Hepatic stellate cell (primary cell): ENCODE measurements around the gene SCRN1.
"Not testable (repeated sequence)": the region's sequence is repeated elsewhere in the genome, so short reads cannot be mapped to it uniquely, and the experiment has no call there.

ENCODE experiments used
- DNase-seq: peaks from one replicate; pipeline ENCODE4 v3.0.0; 2011; ENCODE audit warnings: low spot score

The SCRN1 gene

GRCh38 chr7:29968683-29969395 is 20.8 kb downstream of the SCRN1 start:
- DNase-seq: no peak

- DNase-seq: no peak
Observed at GRCh38 chr7:29965030-29965429, 24.6 kb downstream of the SCRN1 start.

- DNase-seq: no peak
Observed at GRCh38 chr7:29962035-29962434, 27.6 kb downstream of the SCRN1 start.

- not testable (repeated sequence) for DNase-seq
Observed at GRCh38 chr7:29961611-29962010, 28.0 kb downstream of the SCRN1 start.

GRCh38 chr7:29958667-29959358 is 30.8 kb downstream of the SCRN1 start:
- no peak for DNase-seq

GRCh38 chr7:29957521-29958310 is 31.9 kb downstream of the SCRN1 start:
- DNase-seq: no peak

GRCh38 chr7:29956487-29956836 is 33.1 kb downstream of the SCRN1 start:
- no peak for DNase-seq

GRCh38 chr7:29955799-29956486 is 33.7 kb downstream of the SCRN1 start:
- no peak for DNase-seq

GRCh38 chr7:29955075-29955792 is 34.4 kb downstream of the SCRN1 start:
- DNase-seq: no peak

- DNase-seq: no peak
Observed at GRCh38 chr7:29953726-29954347, 35.8 kb downstream of the SCRN1 start.

GRCh38 chr7:29951206-29951605 is 38.4 kb downstream of the SCRN1 start:
- DNase-seq: no peak

GRCh38 chr7:29950480-29950879 is 39.1 kb downstream of the SCRN1 start:
- no peak for DNase-seq

GRCh38 chr7:29948587-29948986 is 41.0 kb downstream of the SCRN1 start:
- DNase-seq: no peak

- DNase-seq: peak; percentile 28
Observed at GRCh38 chr7:29946428-29947186, 43.0 kb downstream of the SCRN1 start.

- DNase-seq: no peak
Observed at GRCh38 chr7:29945259-29945809, 44.3 kb downstream of the SCRN1 start.

- DNase-seq: no peak
Observed at GRCh38 chr7:29940199-29940598, 49.4 kb downstream of the SCRN1 start.

- no peak for DNase-seq
Observed at GRCh38 chr7:29937132-29937531, 52.5 kb downstream of the SCRN1 start.

GRCh38 chr7:29935111-29935510 is 54.5 kb downstream of the SCRN1 start:
- no peak for DNase-seq

GRCh38 chr7:29929018-29929807 is 60.4 kb downstream of the SCRN1 start:
- no peak for DNase-seq
